Stimulated activated CD8-positive, alpha-beta memory T cell treated with anti-CD3 and anti-CD28 coated beads, Interleukin-2, amount 100 ng/mL, for 1 hour (primary cell): ENCODE measurements around the gene PLCZ1.
"Not testable (repeated sequence)": the region's sequence is repeated elsewhere in the genome, so short reads cannot be mapped to it uniquely, and the experiment has no call there.

ENCODE experiments used
- DNase-seq, 2 donors: peaks; one replicate each; pipeline ENCODE4 v3.0.0-alpha.2; 2020; ENCODE audit warnings: low read depth in 2 of 2

The PLCZ1 gene, protein sequence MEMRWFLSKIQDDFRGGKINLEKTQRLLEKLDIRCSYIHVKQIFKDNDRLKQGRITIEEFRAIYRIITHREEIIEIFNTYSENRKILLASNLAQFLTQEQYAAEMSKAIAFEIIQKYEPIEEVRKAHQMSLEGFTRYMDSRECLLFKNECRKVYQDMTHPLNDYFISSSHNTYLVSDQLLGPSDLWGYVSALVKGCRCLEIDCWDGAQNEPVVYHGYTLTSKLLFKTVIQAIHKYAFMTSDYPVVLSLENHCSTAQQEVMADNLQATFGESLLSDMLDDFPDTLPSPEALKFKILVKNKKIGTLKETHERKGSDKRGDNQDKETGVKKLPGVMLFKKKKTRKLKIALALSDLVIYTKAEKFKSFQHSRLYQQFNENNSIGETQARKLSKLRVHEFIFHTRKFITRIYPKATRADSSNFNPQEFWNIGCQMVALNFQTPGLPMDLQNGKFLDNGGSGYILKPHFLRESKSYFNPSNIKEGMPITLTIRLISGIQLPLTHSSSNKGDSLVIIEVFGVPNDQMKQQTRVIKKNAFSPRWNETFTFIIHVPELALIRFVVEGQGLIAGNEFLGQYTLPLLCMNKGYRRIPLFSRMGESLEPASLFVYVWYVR

DNA sequence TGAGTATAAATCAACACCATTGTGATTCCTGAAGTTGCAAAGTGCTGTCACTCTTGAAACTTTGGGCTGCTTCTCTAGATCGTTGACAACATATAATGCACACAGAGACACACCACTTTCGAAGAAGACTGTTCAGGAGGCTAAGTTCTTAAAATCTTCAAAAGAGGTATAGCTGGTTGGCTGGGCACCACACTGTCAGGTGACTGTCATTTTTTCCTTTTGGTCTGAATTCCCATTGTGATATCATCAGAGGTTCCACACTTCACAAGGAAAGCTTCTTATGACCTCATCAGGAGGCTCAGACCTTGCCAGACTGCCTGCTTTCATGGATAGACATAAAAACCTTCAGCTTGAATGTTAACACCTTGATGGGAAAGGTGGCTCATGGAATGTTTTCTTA, at the start of gene PLCZ1, which contains the start of gene CAPZA3:
PLCZ1 (minus strand) TSS at position 194 of the 400 bp plus-strand sequence. CDS start 641 bp downstream, outside the sequence.
CAPZA3 (plus strand) TSS at position 301 of the 400 bp plus-strand sequence. CDS start 150 bp downstream, outside the sequence.
- no peak for DNase-seq

DNA sequence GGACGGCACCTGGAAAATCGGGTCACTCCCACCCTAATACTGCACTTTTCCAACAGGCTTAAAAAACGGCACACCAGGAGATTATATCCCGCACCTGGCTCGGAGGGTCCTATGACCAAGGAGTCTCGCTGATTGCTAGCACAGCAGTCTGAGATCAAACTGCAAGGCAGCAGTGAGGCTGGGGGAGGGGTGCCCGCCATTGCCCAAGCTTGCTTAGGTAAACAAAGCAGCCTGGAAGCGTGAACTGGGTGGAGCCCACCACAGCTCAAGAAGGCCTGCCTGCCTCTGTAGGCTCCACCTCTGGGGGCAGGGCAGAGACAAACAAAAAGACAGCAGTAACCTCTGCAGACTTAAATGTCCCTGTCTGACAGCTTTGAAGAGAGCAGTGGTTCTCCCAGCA, 47.7 kb upstream of the PLCZ1 start:
- DNase-seq: not testable (repeated sequence)

DNA sequence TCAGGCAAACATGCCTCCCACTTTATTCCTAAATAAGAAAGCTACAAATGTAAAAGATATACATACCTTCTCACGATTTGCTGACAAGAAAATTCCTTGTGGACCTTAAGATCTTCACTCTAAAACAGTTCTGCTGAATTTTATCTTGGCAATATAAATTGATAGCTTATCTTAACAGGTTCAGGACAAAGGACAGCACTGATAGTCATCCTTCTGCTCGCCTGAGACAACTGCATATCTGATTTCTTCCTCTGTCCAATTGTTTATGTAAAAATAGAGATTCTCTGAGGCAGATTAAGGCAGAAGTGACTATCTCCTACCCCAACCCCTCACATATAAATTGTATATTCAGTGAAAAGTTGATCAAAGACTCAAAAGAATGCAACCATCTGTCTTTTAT, 45.0 kb upstream of the PLCZ1 start:
- no peak for DNase-seq

DNA sequence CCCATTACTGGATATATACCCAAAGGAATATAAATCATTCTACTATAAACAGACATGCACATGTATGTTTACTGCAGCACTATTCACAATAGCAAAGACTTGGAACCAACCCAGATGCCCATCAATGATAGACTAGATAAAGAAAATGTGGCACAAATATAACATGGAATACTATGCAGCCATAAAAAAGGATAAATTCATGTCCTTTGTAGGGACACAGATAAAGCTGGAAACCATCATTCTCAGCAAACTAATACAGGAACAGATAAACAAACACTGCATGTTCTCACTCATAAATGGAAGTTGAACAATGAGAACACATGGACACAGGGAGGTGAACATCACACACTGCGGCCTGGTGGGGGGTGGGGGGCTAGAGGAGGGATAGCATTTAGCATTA, 28.7 kb upstream of the PLCZ1 start:
- not testable (repeated sequence) for DNase-seq

DNA sequence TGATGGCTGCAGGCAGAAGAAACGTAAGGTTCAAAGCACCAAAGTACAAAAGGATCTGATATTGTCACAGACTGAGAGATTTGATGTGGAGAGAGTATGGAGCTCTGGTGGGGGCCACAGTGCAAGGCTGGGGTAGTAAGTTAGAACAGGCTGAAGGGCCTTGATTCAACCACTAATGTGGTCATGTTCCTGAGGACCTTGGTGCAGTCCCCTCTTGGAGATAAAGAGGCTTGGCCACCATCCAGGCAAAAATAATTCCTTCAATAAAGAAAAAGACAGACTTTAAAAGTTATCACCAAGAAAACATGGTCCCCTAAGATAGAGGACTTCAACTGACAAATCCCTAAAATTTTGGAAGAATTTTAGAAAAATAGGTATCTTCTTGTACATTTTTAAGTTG, 17.5 kb upstream of the PLCZ1 start:
- DNase-seq: no peak

DNA sequence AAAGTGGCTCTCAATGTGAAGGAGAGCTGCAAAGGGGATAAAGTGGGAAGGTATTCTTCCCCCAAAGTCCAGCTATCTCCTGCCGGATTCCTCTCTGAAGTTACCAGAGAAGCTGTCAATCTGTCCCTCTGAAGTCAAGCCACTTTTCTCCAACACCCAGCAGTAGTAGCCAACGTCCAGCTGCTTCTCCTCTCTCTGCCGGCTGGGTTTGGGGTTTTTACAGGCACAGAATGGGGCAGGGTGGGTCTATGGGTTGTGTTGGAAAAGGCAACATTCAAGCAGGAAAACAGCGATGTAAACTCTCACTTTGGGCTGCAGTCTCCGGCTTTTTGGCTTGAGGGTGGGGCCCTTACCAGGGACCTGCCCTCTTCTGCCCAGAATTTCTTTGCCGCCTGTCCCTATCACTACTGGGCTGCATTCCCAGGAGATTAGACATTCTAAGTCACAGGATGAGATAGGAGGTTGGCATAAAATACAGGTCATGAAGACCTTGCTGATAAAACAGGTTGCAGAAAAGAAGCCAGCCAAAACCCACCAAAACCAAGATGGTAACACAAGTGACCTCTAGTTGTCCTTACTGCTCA, 16.4 kb upstream of the PLCZ1 start:
- no peak for DNase-seq

DNA sequence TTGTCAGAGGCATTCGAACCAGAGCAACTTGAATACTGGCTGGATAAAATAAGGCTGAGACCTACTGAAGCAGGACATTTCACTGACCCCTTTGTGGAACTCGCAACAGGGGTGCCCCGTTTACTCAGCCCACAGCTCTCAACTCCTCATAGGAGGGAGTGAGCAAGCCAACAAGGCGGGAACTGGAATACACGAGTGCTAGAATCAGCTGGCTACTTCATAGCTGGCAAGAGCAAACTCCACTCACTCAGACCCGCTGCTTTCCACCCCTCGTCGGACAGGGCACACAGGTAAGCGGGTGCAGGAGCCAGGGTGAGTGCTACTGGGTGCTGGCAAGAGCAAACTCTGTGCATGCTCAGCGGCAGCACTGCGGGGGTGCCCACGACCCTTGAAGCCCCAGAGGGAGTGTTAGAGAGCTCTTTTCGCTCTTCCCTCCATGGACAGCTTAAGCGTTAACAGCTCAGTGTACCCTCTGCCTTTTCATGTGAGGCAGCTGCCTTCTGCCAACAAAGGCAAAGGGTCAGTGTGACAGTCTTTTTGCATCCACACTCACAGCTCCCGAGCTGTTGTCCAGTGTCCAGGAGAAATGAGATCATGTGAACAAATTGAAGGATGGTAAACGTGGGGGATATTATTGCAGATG, 15.8 kb upstream of the PLCZ1 start:
- DNase-seq: no peak

DNA sequence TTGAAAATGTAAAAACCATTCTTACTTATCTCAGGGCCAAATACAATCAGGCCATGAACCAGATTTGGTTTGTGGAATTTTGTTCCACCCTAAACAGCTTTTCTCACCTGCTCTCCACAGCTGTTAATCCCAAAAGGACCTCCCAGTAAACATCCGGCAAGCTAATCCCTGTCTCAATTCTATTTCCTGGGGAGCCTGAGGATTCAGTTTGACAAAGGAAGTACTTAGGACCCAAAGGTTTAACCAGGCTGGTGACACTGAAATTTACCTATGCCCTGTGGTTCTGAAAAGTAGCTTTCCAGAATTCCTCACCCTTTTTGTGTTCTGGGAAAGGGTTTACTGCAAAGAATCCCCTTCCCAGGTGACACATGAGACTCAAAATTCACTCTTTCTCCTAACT, 15.1 kb upstream of the PLCZ1 start:
- DNase-seq: no peak

DNA sequence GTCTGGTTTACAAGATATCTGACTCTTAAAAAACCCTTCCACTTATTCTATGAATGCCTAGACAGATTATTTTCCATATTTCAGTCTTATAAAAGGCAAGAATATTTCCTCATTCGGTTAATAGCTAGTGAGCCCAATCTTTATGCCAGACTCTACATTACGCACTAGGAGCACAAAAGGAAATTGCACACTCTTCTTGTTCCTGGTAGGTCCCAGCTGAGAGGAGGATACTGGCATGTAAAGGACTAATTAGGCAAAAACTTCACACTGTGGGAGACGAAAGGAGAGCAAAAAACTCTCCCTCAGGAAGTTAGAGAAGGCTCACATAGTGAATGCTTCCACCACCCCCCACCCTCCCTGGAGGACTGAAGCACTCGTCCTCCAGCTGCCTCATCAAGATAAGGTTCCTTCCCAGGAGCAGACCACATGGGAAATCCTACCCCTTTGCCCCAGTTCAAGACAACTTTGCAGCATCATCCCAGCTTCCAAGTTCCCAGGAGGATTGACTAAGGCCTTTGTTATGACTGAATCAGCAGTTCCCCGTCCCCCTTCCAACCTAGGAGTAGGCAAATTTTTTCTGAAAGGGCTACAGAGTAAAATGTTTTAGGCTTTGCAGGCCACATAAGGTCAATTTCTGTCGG, 14.6 kb upstream of the PLCZ1 start:
- no peak for DNase-seq

DNA sequence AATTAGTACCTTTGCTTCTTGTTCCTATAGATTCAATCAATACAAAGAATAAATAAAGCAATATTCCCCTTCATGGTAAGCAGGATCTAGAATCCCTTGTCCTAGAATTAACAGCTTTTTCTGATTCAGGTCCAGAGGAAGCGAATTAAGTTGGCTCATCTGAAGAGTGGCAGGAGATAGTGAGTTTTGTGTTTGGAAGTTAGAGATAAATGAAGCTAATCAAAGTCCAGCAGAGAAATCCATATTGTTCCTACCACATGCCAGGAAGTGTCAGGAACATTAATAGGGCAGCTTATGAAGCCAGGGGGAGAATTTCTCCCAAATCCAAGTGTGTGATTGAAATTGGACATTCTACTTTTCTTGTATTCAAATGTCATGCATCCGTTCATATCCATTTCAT, 14.1 kb upstream of the PLCZ1 start:
- DNase-seq: no peak

DNA sequence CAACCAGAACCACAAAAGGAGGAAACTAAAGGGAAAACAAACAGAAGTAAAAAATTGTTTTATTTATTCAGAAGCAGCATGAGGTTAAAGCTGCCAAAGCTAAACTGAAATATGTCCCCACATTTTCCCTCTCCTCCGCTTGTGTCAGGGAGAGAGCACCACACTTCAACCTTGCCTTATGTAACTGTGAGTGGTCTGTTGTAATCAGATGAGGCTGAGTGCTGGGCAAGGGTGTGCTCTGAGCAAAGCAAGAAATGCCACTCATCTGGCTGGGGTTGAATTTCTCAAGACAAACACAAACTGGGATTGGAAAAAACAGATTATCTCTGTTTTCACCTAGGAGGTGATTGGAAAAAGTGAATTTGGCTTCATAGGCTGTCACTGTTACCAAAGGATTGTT, 12.3 kb upstream of the PLCZ1 start:
- DNase-seq: no peak

DNA sequence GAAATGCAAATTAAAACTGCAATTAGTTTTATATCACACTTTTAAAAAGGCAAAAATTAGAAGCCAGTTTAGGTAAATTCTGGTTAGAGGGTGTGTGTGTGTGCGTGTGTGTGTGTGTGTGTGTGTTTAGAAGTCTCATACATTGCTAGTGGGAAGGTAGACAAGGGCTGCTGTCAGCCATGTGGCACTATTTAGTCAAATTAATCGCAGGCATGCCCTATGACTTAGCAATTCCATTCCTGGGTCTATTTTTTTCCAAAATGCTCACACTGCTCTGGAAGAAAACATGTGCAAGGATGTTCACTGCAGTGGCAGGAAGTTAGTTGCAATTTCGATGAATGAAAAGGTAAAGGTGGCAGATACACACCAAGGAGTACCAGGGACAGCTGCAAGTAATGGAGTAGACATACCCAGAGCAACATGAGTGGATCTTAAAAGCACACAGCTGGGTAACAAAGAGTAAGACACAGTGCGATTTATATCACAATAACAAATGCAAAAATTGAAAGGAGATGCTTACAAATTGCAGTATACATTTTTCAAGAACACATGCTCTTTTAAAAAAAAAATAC, 11.7 kb upstream of the PLCZ1 start:
- no peak for DNase-seq

DNA sequence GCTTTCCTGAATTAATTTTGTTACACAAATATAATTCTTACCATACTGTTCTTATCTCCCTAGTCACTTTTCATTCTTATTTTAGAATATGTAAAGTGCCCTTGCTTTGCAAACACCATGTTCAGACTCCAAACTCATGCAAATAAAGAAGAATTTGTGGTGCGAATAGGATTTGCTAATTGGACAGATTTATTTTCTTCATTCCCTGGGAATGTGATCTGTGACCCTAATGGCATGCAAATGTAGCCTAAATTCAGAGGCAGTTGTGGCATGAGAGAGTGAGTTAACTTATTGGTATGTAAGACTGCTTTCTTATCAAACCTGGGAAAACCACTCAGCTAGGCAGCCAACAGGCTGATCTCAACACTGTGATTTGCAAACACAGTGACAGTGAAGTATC, 10.1 kb upstream of the PLCZ1 start:
- DNase-seq: no peak

DNA sequence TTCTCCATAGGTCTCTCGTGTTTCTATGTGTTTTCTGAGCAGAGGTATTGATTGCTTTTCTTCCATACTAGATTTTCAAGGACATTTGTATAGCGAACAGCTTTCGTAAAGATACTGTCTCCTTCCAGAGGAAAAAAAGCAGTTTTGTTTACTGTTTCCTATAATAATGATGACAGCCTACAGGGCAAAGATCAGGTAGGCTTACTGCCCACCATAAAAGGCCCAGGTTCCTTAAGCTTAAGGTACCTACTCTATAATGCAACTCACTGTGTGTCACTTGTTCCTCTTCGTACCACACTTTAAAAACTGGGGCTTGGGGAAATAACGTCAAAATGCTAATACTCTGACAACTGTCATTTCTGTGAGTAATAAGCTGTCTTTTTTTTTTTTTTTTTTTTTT, 6.7 kb downstream of the PLCZ1 start:
- DNase-seq: no peak

DNA sequence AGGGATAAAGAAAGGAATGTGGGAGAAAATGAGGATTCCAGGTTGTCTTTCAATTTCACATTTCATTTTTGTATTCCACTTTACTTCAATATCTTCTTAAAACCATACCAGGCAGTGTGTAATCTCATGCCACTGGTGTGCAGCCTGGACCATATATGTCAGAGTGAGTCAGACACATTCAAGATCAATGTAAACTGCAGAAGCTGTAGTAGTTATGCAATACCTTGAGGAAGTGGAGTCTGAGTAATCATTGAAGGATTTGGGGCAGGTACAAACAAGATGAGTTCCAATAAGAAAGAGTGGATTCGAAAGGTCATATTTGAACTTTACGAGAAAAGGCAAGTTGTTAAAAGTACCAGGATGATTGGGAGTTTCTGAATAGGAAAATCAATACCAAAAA, 14.1 kb downstream of the PLCZ1 start:
- no peak for DNase-seq

DNA sequence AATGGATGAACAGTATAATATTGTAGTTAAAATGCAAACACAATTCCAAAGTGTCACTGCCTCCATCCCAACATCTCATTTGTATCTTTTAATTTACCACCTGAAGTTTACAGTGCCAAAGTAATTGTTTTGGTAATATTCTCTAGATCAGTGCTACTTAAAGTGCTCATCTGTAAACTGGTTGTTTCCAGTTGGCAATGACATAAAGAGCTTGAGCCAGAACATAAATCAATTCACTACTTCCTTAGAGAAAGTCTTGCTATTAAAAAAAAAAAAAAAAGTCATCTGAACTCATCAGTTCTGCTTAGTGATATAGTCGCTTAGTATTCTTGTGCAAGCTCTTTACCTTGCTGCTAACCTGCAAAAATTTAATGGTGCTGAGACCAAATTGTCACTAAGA, 16.4 kb downstream of the PLCZ1 start:
- DNase-seq: no peak

DNA sequence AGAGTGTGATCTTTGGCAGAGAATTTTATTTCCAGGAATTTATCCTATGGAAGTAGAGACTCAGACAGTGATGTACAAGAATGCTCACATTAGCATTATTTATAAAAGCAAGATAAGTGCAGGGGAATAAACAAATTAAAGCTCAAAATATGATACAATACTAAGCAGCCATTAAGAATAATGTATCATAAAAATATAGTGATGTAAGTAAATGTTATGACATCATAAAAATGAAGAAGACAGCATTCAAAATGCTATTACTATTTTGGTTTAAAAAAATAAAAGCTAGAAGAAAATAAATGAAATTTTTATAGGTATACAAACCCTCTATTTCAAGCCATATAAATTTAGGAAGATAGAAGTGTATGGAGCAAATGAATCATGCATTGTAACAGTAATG, 17.1 kb downstream of the PLCZ1 start:
- DNase-seq: no peak

DNA sequence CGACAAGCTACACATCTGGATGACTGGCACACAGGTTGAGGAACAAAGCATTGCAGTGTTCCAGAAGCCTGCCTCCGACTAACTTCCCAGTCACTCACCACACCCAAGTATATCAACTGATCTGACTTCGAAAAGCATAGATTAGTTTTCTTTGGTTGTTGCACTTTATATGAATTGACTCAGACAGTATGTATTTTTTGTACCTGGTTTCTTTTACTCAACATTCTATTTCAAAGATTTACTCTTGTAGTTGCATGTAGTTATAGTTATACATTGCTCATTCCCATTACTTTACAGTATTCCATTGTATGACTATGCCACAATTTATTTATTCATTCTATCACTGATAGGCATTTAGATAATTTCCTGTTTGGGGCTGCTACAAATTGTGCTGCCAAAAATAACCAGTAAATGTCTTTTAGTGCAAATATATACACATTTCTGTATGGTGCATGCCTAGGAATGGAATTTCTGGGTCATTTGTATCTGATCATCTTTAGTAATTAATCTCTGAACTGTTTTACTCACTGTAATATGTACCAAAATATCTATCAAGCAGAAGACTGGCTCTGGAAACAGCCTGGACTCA, 17.8 kb downstream of the PLCZ1 start:
- DNase-seq: no peak

DNA sequence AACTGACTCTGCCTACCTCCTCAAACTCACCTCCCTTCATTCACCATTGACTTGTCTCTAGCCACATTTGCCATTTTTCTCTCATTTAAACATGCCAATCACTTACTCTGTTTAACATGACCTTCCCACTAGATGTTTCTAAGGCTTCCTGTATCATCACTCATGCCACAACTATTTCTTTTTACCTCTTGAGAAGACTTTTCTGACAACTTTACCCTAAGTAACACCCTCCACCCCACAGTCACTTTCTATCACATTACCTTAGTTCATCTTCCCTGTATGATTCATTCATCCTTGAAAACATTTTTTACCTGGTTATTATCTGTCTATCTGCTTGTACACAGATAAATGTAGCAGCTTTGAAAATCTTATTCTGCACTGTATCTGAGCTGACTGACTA, 19.4 kb downstream of the PLCZ1 start:
- no peak for DNase-seq

DNA sequence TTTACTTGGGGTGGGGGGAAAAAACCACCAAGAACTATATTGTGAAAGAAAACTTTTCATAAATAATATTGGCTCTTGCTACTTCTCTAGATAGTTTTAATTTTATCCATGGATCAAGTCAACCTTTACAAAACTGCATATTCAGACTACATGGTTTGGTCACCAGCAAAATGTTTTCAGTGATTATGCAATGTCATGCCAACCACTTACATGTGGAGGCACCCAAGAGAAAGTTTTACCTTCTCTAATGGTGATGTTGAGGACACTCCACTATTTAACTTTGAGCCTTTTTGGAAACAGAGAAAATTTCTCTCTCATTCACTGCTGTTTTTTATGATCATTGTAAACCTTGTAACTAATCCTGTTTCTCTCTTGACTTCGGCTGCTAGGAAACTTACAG, 21.6 kb downstream of the PLCZ1 start:
- no peak for DNase-seq

DNA sequence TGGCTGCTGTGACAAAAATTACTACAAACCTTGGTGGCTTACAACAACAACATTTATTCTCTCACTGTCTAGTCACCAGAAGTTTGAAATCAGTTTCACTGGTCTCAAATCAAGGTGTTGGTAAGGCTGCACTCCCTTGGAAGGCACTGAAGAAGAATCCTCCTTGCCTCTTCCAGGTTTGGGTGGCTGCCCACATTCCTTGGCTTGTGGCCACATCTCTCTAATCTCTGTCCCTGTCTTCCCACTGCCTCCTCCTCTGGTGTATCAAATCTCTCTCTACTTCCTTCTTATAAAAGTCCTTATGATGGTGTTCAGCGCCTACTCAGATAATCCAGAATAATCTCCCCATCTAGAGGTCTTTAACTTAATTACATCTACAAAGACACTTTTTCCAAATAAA, 31.0 kb downstream of the PLCZ1 start:
- no peak for DNase-seq
